ENCODE data around the gene CCDC69. TPM values are rescaled to one million over a fixed set of nuclear protein-coding genes. Genes with fewer than 3 reads are reported as not detected.

CCDC69 gene
- total and polyA plus RNA-seq, 2 of the 8 experiments (the other 6 are each of a cell fraction or from before 2014, with no cell fraction given), result 8.4 to 10.8 TPM

- H2BK20ac ChIP-seq (ENCODE audit: low read length), result no peak overlapping the region
- no peak overlapping the region for H3K4ac ChIP-seq (replicated peaks; ENCODE audit: insufficient read length, low read depth, low read length)
- H4K91ac ChIP-seq (replicated peaks; ENCODE audit: insufficient read length, low read length), result no peak overlapping the region
- peak overlapping the region; percentile 77; the same call in 1 of the 2 replicates for H2BK15ac ChIP-seq (ENCODE audit: low read length)
- TF ChIP-seq RAD21 (IDR thresholded peaks at IDR 0.05 in 1 of 2, conservative IDR thresholded peaks at IDR 0.05 in 1 of 2; ENCODE audit: low read depth in 2 of 2, low read length in 2 of 2), result peak in 1 of 2 experiments; percentile 16; a peak in 2 of 4 replicates
- TF ChIP-seq SAP30 (IDR thresholded peaks at IDR 0.05; ENCODE audit: insufficient read depth, insufficient replicate concordance, low read length), result no peak
- TF ChIP-seq MAFK (IDR thresholded peaks at IDR 0.05; ENCODE audit: low read depth, low read length), result no peak
- peak in 1 of 3 experiments; percentile 15; a peak in 1 of 4 replicates for TF ChIP-seq CTCF (IDR thresholded peaks at IDR 0.05; ENCODE audit: control extremely low read depth in 1 of 3, insufficient read depth in 1 of 3, low read depth in 1 of 3, low read length in 3 of 3)
- H3K27ac ChIP-seq (ENCODE audit: low read depth, low read length), result no peak overlapping the region
- H3K4me1 ChIP-seq (replicated peaks in 1 of 4; ENCODE audit: control insufficient read depth in 3 of 4, insufficient read depth in 4 of 4, low read length in 3 of 4), result peaks cover 0 to 16% (median 11%) of the 10 kb centered on the region in 4 experiments; a peak in 5 of 7 replicates
- 0 out of 8 replicates have a peak overlapping the region, but pooled peaks of 1 of the 4 experiments have one; percentile 81 for H3K4me3 ChIP-seq (ENCODE audit: extremely low read depth in 1 of 4, insufficient read depth in 2 of 4, low read depth in 3 of 4, low read length in 4 of 4)
- no peak overlapping the region for H3K23ac ChIP-seq (ENCODE audit: insufficient read length)
- FAIRE-seq (no peak), DNase-seq (ENCODE audit: low read depth in 1 of 2, low spot score in 2 of 2) (no peak)
- H2BK12ac ChIP-seq (ENCODE audit: low read depth, low read length), result no peak overlapping the region
- H3K14ac ChIP-seq (ENCODE audit: insufficient read length), result no peak overlapping the region
- peak overlapping the region; percentile 22; the same call in 1 of the 2 replicates for H3K18ac ChIP-seq (ENCODE audit: extremely low read depth, low read length)
- no peaks in the 10 kb centered on the region for H3K9me3 ChIP-seq (ENCODE audit: insufficient read depth in 2 of 2, low read depth in 1 of 2, low read length in 1 of 2)
- WGBS, 2 experiments (ENCODE audit: extremely low coverage in 1 of 2, insufficient coverage in 1 of 2, insufficient read length in 1 of 2, insufficient replicate concordance in 2 of 2, low coverage in 1 of 2, low lambda C conversion rate in 2 of 2, missing lambda C conversion rate in 1 of 2), result 87% methylated on average over 9 of the region's 9 CpGs; no CpG with 5 or more reads in 1 of the 2 experiments
- H3K9ac ChIP-seq (replicated peaks in 1 of 4; ENCODE audit: extremely low read depth in 1 of 4, low read depth in 3 of 4, low read length in 3 of 4), result no peak overlapping the region
- no peaks in the 10 kb centered on the region for H3K36me3 ChIP-seq (ENCODE audit: control insufficient read depth in 2 of 4, insufficient read depth in 4 of 4, low read length in 3 of 4)
- peak overlapping the region; percentile 76 to 80; a peak in 2 of 4 replicates for H3K4me2 ChIP-seq (ENCODE audit: insufficient read depth in 1 of 2, low read depth in 2 of 2, low read length in 2 of 2)
- no peak overlapping the region for H2AFZ ChIP-seq (ENCODE audit: low read length)
- no peak overlapping the region for H2BK5ac ChIP-seq (ENCODE audit: low read depth, low read length)
- ChIA-PET POLR2A (ENCODE audit: partially characterized antibody) (interaction anchor here (0.8 to 1.8 kb wide), 5 partner anchors 15 to 97 kb away, joined by 3 to 5 read pairs (median 3); partner anchors contain the start of gene GM2A), CTCF (ENCODE audit: partially characterized antibody) (interaction anchor here (0.7 to 20.0 kb wide), 4 partner anchors 7 to 103 kb away, joined by 3 to 810 read pairs (median 28); no protein-coding TSS in a partner anchor)
- no peak overlapping the region for H3K56ac ChIP-seq (replicated peaks; ENCODE audit: insufficient read length, low read depth, low read length)
- H2AK5ac ChIP-seq (ENCODE audit: low read depth, low read length), result no peak overlapping the region
- H4K20me1 ChIP-seq (replicated peaks in 1 of 2; ENCODE audit: control insufficient read depth in 1 of 2, insufficient read depth in 2 of 2, low read length in 2 of 2), result peaks cover 0 to 4% of the 10 kb centered on the region in 2 experiments
- H3K23me2 ChIP-seq (ENCODE audit: low read depth, low read length), result peaks cover 11% of the 10 kb centered on the region
- H4K8ac ChIP-seq (ENCODE audit: extremely low read depth, insufficient read depth, low read length), result peak overlapping the region; percentile 29; the same call in 1 of the 2 replicates
- H3K27me3 ChIP-seq (replicated peaks in 1 of 4; ENCODE audit: control insufficient read depth in 3 of 4, extremely low read depth in 1 of 4, insufficient read depth in 3 of 4, low read length in 3 of 4), result peaks cover 0 to 2% (median 1%) of the 10 kb centered on the region in 4 experiments; a peak in 2 of 7 replicates
- no peak overlapping the region for H4K5ac ChIP-seq (ENCODE audit: insufficient read length, low read depth, low read length)
- no peak overlapping the region for H2BK120ac ChIP-seq (replicated peaks; ENCODE audit: low read depth, low read length)
- H3K79me1 ChIP-seq (ENCODE audit: low read depth, low read length), result no peaks in the 10 kb centered on the region; the same call in 1 of the 2 replicates
- peaks cover 0 to 10% of the 10 kb centered on the region in 2 experiments; a peak in 2 of 4 replicates for H3K79me2 ChIP-seq (ENCODE audit: control insufficient read depth in 1 of 2, insufficient read depth in 2 of 2, low read length in 2 of 2)
These were observed 68.0 kb downstream of the CCDC69 start for GRCh38 chr5:151155775-151156506.
